Esophagus squamous epithelium (tissue), 5 donors: Measurements from ENCODE around the gene SMIM5. TPM values are rescaled to one million over a fixed set of nuclear protein-coding genes. Genes with fewer than 3 reads are reported as not detected.

ENCODE experiments used
- DNase-seq: peaks from one replicate; lab custom pipeline; 2025; lab: John Stamatoyannopoulos, UW
- H3K27ac ChIP-seq, 4 donors: fragments of 200-600 bp; sonication (generic); one replicate each; pipeline ENCODE4 v1.5.1; 2016 to 2019; ENCODE audit warnings: mild to moderate bottlenecking in 1 of 4
- H3K27me3 ChIP-seq, 4 donors: fragments of 200-600 bp; sonication (generic); 1 replicate in 3 of 4; 2 replicates in 1 of 4; pipeline versions ENCODE4 v1.5.1 to v1.6.0; 2017 to 2021; ENCODE audit warnings: antibody characterized with exemption in 1 of 4
- H3K36me3 ChIP-seq, 3 donors: fragments of 200-600 bp; sonication (generic); one replicate each; pipeline ENCODE4 v1.5.1; 2016 to 2019
- H3K4me1 ChIP-seq, 3 donors: fragments of 200-600 bp; sonication (generic); one replicate each; pipeline ENCODE4 v1.5.1; 2017 to 2019
- H3K4me3 ChIP-seq, 4 donors: fragments of 200-600 bp; sonication (generic); 1 replicate in 3 of 4; 2 replicates in 1 of 4; pipeline ENCODE4 v1.5.1; 2016 to 2019; ENCODE audit warnings: mild to moderate bottlenecking in 2 of 4, moderate library complexity in 1 of 4
- H3K9me3 ChIP-seq, 3 donors: fragments of 200-600 bp; sonication (generic); one replicate each; pipeline ENCODE4 v1.5.1; 2016 to 2019
- POLR2A ChIP-seq, 4 donors: fragments of 450-650 bp; IDR thresholded peaks; one replicate each; pipeline ENCODE4 v1.6.1; 2017; ENCODE audit warnings: antibody characterized with exemption in 4 of 4, mild to moderate bottlenecking in 4 of 4, moderate library complexity in 3 of 4
- WGBS, 2 donors: methylation state at CpG; one replicate each; pipeline ENCODE4 v1.1.5; 2018; 5-methylcytosine and 5-hydroxymethylcytosine counted together
- intact Hi-C: fragments of 100-400 bp; cut with DNase I; formaldehyde crosslinking; loops from one replicate; pipeline ENCODE4 v1.15.0; 2022
- total RNA-seq, 4 donors: library from RNA; depleted of rRNA; stranded (reverse); fragments of >200 nt; gene quantifications; one replicate each; pipeline ENCODE4 v1.1.0, GENCODE V29; 2016
- TF ChIP-seq, protein P1 (sequence below), 6 experiments: fragments of 450-650 bp in 4 of 6; fragments of 200-600 bp in 2 of 6; sonication (generic) in 2 of 6; IDR thresholded peaks; one replicate each; pipeline ENCODE4 v1.5.1; 2016 to 2019; ENCODE audit warnings: antibody characterized with exemption in 6 of 6, mild to moderate bottlenecking in 4 of 6, moderate library complexity in 4 of 6
- donor health status: DM: yes; HTN: yes; CAD: no.

Gene SMIM5
- total RNA-seq, 4 donors from 2014 or later, result 7.4 to 16.8 (median 8.6) TPM

DNA sequence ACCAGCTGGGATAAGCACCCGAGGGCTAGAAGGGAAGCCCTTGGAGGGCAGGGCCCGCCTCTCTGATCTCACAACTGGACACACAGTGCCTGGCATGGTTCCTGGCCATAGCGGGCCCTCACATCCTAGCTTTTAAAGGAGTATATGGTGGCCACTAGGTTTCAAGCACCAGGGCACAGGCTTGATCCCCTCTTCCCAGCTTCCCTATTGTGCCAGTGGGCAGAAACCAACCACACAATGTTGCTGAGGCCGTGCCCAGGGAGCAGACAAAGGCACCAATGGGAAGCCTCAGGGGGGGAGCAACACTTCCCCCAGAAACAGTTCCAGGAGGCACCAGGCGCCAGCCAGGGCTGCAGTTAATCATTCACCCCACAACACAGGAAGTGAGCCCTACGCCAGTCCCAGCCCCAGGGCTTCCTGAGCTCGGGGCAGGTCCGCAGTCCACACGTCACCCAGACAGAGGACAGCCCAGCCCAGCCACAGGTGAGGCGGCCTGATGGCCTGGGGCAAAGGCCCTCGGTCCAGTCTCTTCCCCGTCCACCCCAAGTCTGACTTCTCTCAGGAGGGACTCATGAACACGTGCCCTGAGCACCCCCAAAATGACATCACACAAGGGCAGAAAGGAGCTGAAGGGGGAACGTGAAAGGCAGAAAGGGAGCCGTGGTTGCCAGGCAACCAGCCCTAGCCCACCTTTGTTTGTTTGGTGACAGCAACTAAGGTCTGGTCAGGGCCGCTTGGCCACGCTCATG lies 12.8 kb downstream of the SMIM5 start:
- Histone ChIP-seq H3K27me3 (no peaks in the 10 kb centered on the region), H3K9me3 (no peaks in the 10 kb centered on the region), H3K36me3 (peaks cover 0 to 56% (median 5%) of the 10 kb centered on the region in 3 donors), H3K4me1 (peaks cover 18 to 57% (median 25%) of the 10 kb centered on the region in 3 donors), H3K27ac (peak overlapping the region; percentile 71 to 89 (median 81)), H3K4me3 (no peak overlapping the region)
- intact Hi-C loops, result no loop called here
- 87 to 100% methylated on average over 5 to 6 of the region's 17 CpGs for WGBS, 2 donors
- DNase-seq, result no peak
- TF ChIP-seq POLR2A (IDR thresholded peaks at IDR 0.05), result no peak
- TF ChIP-seq, protein P1, sequence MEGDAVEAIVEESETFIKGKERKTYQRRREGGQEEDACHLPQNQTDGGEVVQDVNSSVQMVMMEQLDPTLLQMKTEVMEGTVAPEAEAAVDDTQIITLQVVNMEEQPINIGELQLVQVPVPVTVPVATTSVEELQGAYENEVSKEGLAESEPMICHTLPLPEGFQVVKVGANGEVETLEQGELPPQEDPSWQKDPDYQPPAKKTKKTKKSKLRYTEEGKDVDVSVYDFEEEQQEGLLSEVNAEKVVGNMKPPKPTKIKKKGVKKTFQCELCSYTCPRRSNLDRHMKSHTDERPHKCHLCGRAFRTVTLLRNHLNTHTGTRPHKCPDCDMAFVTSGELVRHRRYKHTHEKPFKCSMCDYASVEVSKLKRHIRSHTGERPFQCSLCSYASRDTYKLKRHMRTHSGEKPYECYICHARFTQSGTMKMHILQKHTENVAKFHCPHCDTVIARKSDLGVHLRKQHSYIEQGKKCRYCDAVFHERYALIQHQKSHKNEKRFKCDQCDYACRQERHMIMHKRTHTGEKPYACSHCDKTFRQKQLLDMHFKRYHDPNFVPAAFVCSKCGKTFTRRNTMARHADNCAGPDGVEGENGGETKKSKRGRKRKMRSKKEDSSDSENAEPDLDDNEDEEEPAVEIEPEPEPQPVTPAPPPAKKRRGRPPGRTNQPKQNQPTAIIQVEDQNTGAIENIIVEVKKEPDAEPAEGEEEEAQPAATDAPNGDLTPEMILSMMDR (IDR thresholded peaks at IDR 0.05), result no peak

GRCh38 chr17:75646638-75646992 lies 13.4 kb downstream of the SMIM5 start:
- intact Hi-C loops, result no loop called here
- no peak for DNase-seq
- no peak for TF ChIP-seq POLR2A (IDR thresholded peaks at IDR 0.05)
- TF ChIP-seq, protein P1 (IDR thresholded peaks at IDR 0.05), result no peak
- H3K36me3 ChIP-seq, result peaks cover 0 to 58% (median 5%) of the 10 kb centered on the region in 3 donors
- no peaks in the 10 kb centered on the region for H3K9me3 ChIP-seq
- H3K27me3 ChIP-seq, result no peaks in the 10 kb centered on the region
- H3K27ac ChIP-seq, result peak overlapping the region in 3 of 4 donors; percentile 71 to 89 (median 85)
- 96 to 100% methylated on average over 1 to 4 of the region's 6 CpGs for WGBS, 2 donors
- H3K4me1 ChIP-seq, result peaks cover 18 to 52% (median 25%) of the 10 kb centered on the region in 3 donors
- no peak overlapping the region for H3K4me3 ChIP-seq

- TF ChIP-seq, protein P1 (IDR thresholded peaks at IDR 0.05), result no peak
- TF ChIP-seq POLR2A (IDR thresholded peaks at IDR 0.05), result no peak
- Histone ChIP-seq H3K36me3 (peaks cover 0 to 63% (median 6%) of the 10 kb centered on the region in 3 donors), H3K9me3 (no peaks in the 10 kb centered on the region), H3K27me3 (no peaks in the 10 kb centered on the region), H3K27ac (peak overlapping the region in 2 of 4 donors; percentile 85 to 89), H3K4me1 (peaks cover 18 to 47% (median 21%) of the 10 kb centered on the region in 3 donors), H3K4me3 (no peak overlapping the region)
- no peak for DNase-seq
- 94 to 100% methylated on average over 1 to 3 of the region's 7 CpGs for whole genome bisulfite sequencing, 2 donors
- intact Hi-C loops, result no loop called here
Observed at GRCh38 chr17:75647061-75647460, 13.8 kb downstream of the SMIM5 start.

- Histone ChIP-seq H3K9me3 (no peaks in the 10 kb centered on the region), H3K4me3 (no peak overlapping the region), H3K4me1 (peaks cover 14 to 39% (median 15%) of the 10 kb centered on the region in 3 donors), H3K36me3 (peaks cover 0 to 71% (median 11%) of the 10 kb centered on the region in 3 donors), H3K27me3 (no peaks in the 10 kb centered on the region), H3K27ac (no peak overlapping the region)
- TF ChIP-seq, protein P1 (IDR thresholded peaks at IDR 0.05), result no peak
- no peak for TF ChIP-seq POLR2A (IDR thresholded peaks at IDR 0.05)
- no peak for DNase-seq
- WGBS, 2 donors, result 94 to 96% methylated on average over 7 of the region's 7 CpGs
- intact Hi-C loops, result no loop called here
Observed at GRCh38 chr17:75647921-75648320, 14.7 kb downstream of the SMIM5 start.

DNA sequence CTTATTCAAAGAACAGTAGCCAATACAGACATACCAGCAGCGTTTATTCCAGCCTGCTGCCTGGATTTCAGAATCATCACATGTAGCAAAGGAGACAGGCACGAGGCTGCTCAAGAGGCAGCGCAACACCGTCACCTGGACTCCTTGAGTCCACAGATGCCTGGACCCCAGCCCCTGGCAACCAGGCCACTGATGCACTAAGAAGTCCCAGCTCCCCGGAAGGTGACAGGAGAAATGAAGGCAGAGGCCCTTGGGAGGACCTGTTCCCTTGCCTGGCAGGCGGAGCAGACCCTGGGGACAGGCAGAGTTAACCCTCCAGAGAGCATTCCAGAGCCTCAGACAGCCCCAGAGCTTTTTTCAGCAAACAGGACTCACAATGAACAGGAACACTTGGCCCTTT lies 16.5 kb downstream of the SMIM5 start:
- intact Hi-C loops, result no loop called here
- no peak for TF ChIP-seq POLR2A (IDR thresholded peaks at IDR 0.05)
- TF ChIP-seq, protein P1 (IDR thresholded peaks at IDR 0.05), result no peak
- 90 to 95% methylated on average over 3 to 4 of the region's 6 CpGs for WGBS, 2 donors
- no peak overlapping the region for H3K4me3 ChIP-seq
- H3K36me3 ChIP-seq, result peaks cover 0 to 73% (median 11%) of the 10 kb centered on the region in 3 donors
- no peaks in the 10 kb centered on the region for H3K27me3 ChIP-seq
- no peak for DNase-seq
- no peaks in the 10 kb centered on the region for H3K9me3 ChIP-seq
- H3K27ac ChIP-seq, result no peak overlapping the region
- peaks cover 0 to 21% (median 3%) of the 10 kb centered on the region in 3 donors for H3K4me1 ChIP-seq
